Embryonic facial prominence (tissue), 1 donor: ENCODE data around the gene GSTO2.

Experiments used
- DNase-seq: peaks from one replicate; pipeline ENCODE4 v3.0.0-alpha.2; 2016; ENCODE audit errors: extremely low spot score

GSTO2 gene

DNA sequence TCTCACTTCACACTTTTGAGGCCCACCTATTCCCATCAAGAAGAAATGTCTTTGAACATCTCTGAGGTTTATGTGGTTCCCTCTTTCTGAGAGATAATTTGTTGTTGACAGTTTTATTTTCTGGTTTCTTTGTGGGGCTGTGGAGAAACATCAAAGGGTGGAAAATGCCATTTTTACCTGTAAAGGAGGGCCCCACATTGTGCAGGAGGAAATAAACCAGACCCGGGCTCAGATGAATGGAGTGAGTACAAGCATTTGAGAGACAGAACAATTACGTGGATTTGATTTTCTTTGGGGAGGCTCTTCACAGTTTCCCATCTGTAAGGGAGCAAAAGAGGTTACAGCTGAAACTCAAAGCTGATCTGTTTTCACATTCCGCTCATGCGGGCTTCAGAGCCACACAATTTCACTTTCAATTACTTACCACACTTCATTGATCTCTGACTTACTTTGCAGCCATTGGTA lies 39.5 kb downstream of the GSTO2 start:
- DNase-seq, result no peak

DNA sequence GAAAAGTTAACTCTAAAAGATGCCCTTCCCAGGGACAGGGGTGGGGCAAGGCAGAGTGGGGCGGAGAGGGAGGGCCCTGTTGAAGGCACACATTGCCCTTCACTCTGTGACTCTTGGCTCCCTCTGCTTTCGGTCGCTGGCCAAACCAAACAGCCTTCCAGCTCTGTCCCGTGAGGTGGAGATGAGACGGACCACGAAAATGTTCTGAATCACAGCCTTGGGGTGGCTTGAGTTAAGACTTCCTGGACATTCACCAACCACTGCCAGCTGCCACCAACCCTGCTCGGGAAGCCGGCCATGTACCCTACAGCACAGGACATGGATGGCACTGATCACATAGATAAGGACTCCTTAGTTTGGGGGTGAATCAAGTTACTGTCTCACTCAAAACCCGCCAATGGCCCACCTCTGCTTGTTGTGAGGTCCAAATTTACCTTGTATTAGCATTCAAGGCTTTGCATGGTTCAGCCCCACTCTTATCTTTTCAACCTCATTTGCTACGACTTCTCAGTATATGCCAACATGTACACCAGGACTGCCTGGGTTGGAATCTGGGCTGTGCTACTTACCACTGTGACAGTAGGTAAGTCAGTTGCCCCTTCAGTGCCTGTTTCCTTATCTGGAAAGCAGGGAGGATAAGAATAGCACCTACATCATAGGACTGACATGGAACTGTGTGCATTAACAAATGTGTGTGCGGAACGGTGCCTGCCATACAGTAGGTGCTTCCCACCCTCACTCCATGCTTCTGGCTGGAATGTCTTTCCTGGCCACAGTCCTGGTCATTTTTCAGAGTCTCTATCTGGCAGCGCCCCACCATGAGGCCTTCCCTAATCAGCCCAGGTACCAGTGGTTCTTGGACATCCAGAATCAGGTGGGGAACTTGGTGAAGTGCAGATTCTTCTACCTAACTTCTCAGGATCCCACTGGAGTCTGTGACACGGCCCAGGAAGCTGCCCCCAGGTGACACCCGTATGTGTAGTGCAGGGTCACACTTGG lies 41.3 kb downstream of the GSTO2 start:
- DNase-seq, result no peak

DNA sequence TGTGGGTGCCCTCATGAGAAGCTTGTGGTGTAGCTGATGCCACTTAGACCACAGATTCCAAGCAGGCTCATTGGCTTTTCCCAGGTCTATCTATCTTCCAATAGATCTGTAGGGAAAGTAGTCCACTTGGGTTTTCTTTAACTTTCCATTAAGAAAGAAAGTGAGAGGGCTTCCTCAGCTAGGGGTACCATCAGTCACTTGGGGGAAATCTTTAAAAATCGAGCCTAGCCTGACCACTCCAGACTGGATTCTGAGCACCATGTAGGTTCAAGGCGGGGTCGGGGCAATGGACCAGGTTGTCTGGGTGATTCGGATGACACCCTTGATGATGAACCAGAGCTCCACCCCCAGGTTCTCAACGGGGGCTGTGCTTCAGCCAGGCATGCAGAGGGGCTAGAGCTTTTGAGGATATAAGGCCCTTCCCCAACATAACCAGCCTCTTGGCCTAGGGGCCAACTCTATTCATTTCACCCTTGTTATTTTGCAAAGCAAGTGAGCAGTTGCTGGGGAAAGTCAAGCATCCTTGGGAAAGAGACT lies 42.3 kb downstream of the GSTO2 start:
- no peak for DNase-seq

DNA sequence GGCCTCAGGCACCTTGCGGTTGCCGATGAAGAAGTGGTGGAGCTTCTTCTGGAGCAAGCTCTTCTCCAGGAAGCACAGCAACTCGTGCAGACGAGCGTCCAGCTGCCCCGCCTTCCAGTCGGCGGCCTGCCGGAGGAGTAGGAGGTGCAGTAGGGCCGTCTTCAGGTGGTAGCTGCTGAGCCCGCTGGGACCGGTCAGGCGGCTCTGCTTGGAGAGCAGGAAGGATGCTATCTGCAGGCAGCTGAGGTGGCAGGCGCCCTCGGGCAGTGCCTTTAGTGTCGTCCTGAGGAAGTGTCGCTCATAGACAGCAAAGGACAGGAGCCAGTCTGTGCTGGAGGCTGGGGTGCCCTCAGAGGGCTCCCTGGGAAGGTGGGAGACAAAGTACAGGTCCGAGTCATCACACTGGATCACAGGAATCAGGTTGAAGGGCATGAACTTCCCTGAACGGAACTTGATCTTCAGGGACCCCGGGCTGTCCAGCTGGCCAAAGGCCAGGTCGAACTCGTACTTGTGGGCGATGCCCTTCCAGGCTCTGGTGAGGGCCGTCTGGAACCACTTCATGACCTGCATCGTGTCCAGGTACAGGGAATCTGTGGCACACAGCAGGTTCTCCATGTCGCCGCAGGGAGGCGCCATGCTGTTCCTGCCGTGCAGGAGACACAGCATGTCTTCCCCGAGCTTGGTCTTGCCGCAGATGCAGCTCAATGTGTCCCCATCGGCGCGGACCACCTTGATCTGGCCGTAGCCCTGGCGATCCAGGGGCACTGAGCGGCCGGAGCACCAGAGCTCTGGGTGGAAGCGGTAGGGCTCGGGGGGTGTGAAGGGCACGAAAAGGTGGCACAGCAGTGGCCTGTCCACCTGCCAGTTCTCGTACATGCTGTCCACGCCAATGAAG lies 45.9 kb downstream of the GSTO2 start:
- no peak for DNase-seq

DNA sequence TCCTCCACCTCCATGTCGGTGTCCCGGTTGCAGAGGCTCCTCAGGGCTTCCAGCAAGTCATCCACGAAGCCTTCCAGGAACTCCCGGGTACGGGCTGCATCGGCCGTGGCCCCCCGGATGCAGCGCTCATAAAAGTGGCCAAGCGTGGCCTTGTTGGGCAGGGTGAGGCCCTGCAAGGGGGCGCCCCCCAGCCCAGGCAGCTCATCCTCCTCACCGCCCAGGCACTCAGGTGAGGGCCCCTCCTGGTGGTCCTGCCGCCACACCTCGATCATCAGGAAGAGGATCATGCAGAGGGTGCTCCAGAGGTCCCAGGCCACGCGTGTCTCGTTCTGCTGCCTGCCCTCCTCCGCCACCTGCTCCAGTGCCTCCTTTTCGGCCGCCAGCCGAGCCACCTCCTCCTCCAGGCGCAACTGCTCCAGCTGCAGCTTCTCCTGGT lies 46.5 kb downstream of the GSTO2 start:
- no peak for DNase-seq

DNA sequence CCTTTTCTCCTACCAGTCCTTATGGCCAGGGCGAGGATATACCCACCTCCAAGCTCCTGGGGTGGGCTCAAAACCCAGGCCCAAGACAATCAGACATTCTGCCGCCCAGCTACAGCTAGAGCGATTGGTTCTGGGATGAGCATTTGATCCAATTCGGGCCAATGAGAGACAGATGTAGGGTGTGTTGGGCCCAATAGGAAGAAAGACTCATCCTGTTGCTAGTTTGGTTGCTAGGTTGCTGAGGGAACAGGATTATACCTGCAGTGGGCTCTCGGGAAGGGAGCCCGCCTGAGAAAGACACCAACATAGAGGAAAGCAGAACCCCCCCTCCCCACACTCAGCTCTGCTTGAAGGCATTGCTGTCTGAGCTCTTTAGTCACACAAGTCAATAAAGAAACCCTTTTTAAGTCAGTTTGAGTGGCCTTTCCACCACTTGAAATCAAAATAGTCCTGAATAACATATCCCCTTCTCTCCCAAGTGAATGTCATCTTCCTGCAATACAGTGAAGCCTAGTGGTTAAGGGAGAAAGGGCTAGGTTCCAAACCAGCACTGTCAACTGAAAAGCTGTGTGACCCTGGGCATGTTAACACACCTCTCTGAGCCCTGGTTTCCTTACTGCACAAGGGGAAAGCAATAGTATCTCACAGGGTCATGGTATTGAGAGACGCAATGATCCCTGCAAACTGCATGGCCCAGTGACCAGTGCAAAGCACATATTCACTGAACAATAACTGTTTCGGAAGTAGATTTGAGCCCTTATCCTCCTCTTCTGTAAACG lies 47.5 kb downstream of the GSTO2 start:
- no peak for DNase-seq

DNA sequence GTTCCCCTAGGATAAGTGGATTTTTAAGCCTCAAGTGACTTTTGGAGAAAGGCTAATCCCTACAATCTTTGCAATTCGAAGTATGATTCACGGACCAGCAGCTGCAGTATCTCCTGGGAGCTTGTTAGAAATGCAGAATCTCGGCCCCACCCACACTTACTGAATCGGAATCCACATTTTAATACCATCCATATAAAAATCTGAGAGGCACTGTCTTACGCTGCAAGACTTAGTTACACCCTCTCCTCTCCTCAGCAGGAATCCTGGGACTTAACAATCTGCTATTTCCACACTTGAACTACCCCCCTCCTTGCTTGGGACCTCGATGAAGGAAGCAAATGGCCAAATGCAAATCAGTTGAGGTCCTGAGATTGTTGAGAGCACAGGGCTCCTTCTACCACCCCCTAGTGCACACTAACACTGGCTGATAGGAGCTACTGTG lies 48.3 kb downstream of the GSTO2 start:
- DNase-seq, result no peak

DNA sequence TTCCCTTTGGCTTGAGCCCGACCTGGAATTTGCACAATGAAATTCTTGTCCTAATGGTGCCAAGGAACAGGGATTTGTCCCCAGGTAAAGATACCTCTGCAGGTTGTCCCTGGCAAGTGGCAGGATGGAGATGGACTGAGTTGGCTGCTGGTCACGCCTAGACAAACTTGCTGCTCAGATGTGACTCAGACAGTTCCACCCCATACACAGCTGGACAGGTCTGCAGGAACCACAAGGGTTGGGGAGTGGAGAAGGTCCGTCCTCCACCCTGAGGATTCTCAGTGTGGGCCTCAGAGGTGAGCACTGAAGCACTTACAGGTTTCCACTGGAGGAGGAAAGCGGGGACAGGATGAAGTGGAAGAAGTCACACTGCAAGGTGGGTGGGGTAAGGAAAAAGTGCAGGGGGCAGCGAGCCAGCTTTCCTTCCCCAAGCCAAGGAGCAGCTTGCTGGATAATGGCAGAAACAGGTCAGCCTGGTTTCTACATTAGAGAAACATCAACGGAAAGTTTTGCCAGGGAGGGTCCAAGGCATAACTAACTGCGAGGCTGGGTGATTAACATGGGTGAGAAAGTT lies 48.8 kb downstream of the GSTO2 start:
- DNase-seq, result no peak

DNA sequence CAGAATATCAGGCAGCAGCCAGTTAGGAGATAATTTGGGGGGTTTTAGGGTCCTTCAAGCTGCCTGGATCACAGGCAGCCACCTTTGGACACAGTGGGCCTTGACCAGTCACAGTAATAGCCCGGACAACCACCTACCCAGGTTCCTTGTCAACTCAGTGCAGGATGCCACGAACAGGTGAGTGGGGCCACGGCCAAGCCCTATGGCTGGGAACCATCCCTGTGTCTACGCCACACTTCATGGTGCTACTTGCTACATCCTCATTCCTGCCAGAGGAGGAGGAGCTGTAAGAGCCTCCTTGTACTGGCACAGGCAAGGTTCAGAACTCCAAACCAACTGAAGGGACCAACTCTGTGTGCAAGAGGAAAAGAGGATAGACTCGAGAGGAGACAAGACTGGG lies 49.3 kb downstream of the GSTO2 start:
- no peak for DNase-seq

DNA sequence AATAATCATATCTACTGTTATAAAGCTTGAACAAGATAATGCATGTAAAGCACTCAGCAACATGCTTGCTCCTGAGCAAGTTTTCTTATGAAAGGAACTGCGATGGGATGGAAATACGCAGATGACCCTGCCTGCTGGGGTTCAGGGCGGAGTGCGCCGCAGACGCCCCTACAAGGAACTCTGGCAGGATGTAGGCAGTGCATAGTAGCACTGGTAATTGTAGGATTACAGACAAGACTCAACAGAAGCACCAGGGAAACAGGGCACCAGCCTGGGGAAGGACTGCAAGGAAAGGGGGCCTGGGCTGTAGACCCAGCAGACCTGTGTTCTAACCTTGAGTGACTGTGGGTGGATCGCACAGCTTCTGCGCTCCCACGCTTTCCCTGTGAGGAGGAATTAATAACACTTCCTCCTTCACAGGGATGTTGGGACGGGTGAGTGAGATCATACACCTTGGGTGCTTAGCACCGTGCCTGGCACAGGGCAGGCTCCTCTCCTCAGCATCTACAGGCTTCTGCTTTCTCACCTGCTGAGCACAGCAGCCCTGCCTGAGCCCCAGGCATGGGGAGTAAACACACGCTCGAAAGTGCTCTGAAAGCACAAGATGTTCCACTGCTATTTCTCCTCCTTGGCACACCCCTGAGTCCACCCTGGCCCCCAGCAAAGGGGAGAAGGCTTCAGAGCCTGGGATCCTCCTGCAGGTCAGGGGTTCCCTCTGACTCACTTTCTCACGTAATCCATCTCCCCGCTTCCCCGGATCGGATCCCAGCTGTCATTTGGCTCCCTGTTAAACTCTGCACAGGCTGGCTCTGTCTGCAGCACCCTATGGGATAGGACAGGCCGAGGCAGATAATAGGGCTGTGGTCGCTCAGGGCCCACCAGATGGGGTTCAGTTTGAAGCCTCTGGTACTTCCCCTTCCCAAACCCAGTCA lies 50.1 kb downstream of the GSTO2 start:
- DNase-seq, result no peak

DNA sequence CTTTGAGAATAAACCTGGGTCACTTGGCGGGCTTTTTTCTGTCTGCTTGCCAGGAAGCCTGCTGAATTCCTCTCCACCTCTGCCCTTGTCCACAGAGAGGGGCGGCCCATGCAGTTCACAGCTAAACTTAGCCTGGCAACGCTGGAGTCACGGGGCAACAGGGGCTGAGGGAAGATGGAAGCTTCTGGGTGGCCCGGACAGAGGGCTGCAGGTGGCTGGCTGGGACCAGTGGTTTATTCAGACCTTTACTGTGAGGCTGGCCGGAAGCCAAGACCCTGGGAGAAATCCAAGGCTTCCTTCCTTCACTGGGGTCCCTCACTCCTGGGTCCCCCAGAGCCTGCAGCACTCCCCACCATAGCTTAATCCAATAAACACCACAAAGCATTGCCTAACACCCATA lies 52.2 kb downstream of the GSTO2 start:
- DNase-seq, result no peak

DNA sequence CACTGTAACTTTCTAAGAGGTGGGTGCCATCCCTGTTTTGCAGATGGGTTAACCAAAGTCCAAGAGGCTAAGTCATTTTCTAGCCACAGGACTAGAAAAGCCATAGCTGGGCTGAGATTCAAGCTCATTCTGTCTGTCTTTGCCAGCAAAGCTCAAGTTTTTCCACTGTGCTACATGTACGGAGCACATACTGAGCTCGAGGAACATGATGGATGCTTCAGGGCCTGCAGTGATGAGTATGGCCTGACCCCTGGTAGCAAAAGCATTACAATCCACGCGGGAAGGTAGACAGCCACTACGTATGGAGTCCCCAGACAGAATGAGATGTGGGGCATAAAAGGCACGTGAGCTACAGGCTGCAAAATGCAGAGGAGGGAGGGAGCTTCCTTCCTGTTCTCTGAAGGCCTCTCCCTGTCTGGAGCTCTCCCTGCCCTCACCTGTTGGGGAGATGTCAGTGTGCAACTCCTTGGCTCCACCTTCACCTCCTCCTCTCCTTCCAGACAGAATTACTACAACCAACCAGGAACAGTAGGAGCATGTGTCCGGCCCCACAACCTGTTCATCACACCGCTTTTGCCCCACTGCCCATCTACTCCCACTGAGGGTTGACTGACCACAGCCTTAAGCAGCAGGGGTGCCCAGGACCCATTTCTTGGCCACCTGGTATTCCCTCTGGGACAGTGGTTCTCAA lies 52.9 kb downstream of the GSTO2 start:
- no peak for DNase-seq

DNA sequence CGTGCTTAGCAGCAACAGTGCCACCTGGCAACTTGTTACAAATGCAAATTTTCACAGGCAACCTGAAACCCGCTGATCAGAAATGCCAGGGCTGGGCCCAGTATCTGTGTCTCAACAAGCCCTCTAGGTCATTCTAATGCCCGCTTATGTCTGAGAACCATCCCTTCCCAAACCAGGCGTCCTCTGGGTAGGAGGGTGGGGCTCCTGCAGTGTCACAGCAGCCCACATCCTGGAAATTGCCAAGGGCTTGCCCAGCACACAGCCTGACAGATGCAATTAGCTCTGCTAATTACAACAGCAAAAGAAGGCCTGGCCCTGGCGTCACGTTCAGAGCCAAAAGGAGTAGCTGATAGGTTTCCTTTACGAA lies 53.4 kb downstream of the GSTO2 start:
- no peak for DNase-seq

DNA sequence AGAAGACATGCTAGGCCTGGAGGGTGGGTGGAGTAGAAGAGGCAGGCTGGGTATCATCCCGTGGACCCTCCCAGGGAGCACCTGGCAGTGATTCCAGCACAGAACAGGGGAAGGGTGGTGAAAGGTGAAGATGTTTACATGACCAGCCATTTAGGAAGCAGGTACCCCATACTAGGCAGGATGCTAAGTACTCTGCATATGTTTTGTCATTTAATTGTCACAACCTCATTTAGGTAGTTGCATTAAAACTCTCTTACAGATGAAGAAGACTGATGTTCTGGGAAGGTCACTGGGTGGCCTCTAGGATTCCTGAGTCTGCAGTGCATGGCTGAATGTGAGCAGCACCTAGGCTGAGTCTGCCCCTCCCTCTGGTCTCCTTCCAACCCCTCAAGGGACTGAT lies 54.1 kb downstream of the GSTO2 start:
- DNase-seq, result no peak

DNA sequence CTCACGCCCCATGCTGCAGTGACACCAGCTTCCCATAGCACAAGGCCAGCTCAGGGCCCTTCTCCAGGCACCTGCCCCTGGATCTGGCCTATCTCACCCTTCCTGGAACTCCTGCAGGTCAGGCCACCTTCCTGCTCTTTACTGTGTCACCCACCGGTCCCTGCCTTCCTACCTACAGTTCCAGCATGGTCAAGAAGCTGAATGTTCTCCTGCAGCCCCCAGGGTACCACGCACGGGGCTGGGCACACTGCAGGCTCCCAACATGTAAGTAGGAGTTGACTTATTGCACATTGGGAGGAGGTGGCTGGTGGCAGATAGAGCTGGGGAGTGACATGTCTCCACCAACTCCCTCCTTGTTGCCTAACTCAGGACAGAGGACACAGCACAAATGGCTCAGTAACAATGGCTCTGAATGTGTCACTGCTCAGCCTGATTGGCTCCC lies 54.8 kb downstream of the GSTO2 start:
- no peak for DNase-seq

DNA sequence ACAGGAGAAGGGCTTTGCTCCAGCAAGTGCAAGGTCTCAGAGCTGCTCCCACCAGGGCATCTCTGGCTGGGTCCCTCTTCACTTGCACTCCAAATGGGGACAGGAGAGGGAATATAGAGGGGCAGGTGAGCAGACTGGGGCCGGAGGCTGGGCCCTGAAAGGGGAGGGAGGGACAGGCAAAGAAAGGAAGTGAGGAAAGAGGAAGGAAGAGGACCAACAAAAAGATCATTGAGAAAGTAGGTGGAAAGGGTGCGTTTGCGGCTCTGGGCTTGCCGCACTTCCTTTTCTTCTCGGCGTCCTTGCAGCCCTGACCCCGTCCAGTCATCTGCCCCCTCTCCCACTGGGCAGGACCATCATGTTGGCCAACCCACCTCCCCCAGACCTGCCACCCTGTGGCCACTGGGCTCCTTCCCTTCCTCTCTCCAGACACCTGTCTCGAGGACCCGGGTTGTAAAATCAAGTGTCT lies 55.3 kb downstream of the GSTO2 start:
- DNase-seq, result no peak

DNA sequence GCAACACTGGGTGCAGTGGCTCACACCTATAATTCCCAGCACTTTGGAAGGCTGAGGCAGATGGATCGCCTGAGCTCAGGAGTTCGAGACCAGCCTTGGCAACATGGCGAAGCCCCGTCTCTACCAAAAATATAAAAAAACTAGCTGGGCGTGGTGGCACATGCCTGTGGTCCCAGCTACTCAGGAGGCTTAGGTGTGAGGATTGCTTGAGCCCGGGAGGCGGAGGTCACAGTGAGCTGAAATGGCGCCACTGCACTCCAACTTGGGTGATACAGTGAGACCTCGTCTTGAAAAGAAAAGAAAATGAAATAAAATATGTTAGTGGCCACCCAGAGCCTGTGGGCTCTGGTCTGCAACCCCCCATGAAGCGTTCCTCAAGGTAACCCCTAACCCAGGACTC lies 55.9 kb downstream of the GSTO2 start:
- DNase-seq, result no peak

DNA sequence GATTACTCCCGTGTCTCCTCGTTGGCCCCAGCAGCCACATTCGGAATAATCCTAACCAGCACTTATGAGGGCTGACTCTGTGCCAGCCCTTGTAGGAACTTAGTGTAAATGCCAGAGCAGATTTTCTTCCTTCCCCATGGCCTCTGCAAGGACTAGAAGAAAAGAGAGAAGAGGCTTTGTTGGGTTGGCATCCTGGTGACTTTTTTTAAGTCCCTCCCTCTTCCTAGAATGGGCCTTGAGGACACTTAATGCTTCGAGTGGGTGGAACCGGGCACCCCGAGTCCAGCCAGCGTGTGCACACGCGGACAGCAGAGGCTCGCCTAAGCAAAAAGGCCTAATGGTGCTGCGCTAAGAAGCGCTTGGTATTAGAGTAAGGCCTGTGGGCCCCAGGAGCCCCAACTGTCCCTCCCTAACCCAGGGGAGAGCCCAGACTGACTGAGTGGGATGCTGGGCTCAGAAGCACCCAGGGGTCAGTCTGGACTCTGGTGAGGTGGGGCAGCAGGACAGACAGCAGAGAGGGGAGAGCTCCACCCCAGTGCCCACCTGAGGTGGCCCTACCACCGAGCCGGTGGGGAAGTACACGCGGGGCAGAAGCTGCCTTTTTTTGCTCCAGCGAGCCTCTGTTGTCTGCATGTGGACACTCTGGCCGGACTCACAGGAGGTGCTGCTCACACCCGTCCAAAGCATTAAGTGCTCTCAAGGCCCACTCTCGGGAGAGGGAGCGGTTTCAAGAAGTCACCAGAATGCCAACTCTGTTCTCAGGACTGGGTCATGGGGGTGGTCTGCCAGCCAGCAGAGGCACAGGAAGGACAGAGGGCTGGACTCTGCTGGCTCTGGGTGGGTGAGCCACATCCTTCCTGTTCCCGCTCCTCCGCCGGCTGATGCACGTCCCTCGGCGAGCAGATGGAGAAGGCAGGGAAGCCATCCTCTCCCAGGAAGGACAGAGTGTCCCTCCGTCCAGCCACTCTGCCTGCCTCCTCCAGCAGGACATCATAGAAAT lies 56.8 kb downstream of the GSTO2 start:
- DNase-seq, result no peak
